Panc1 (cell line): ENCODE measurements around the gene NEGR1. TPM values are rescaled to one million over a fixed set of nuclear protein-coding genes. Genes with fewer than 3 reads are reported as not detected.

Source experiments
- ATAC-seq: fragments of 200-7000 bp; cut with Tn5 transposase; 2 replicates; pipeline ENCODE4 v1.9.1; 2020; ENCODE audit warnings: mild to moderate bottlenecking, moderate library complexity
- BruUV-seq: library from RNA; stranded (reverse); fragments of 400-500 nt; replicated peaks from 2 replicates; lab custom pipeline; 2021; lab: Mats Ljungman, UMichigan
- CTCF ChIA-PET: fragments of 300-600 bp; sonication (Branson Sonifier 250); formaldehyde crosslinking; loops from one replicate; lab custom pipeline; 2022; ENCODE audit warnings: antibody characterized with exemption; lab: Charles Lee
- POLR2A ChIA-PET: fragments of 300-600 bp; sonication (Branson Sonifier 250); formaldehyde crosslinking; loops from one replicate; lab custom pipeline; 2022; ENCODE audit warnings: antibody characterized with exemption; lab: Charles Lee
- DNase-seq: peaks from one replicate; pipeline ENCODE4 v3.0.0-alpha.2; 2010; ENCODE audit warnings: low read depth, low spot score
- H3K27ac ChIP-seq: 2 replicates; pipeline ENCODE4 v1.5.1; 2011; ENCODE audit warnings: mild to moderate bottlenecking, low read length, inconsistent platforms
- H3K27me3 ChIP-seq: fragments of 200-500 bp; sonication (Bioruptor generic); 2 replicates; pipeline ENCODE4 v1.6.0; 2014; ENCODE audit warnings: low read length, inconsistent platforms; ENCODE audit not compliant: control insufficient read depth, insufficient read depth
- H3K36me3 ChIP-seq: fragments of 200-500 bp; sonication (Bioruptor generic); 2 replicates; pipeline ENCODE4 v1.5.1; 2014; ENCODE audit warnings: inconsistent platforms, mild to moderate bottlenecking, low read length, moderate library complexity; ENCODE audit not compliant: control insufficient read depth, insufficient read depth
- H3K4me1 ChIP-seq: 2 replicates; pipeline ENCODE4 v1.5.1; 2011; ENCODE audit warnings: inconsistent platforms, mild to moderate bottlenecking, low read length, moderate library complexity; ENCODE audit not compliant: control insufficient read depth, insufficient read depth
- H3K4me3 ChIP-seq, 2 experiments: 2 replicates each; pipeline ENCODE4 v1.5.1; 2011 to 2012; ENCODE audit warnings: low read depth in 2 of 2, low read length in 2 of 2, mild to moderate bottlenecking in 2 of 2, inconsistent platforms in 1 of 2, moderate library complexity in 1 of 2
- H3K9me3 ChIP-seq: fragments of 200-500 bp; sonication (Bioruptor generic); 2 replicates; pipeline ENCODE4 v1.5.1; 2014; ENCODE audit warnings: low read depth, mild to moderate bottlenecking, inconsistent platforms, low read length, moderate library complexity; ENCODE audit not compliant: control insufficient read depth, insufficient read depth
- CTCF ChIP-seq: fragments of 450-650 bp; IDR thresholded peaks from 2 replicates; pipeline ENCODE4 v1.5.1; 2017; ENCODE audit warnings: mild to moderate bottlenecking
- POLR2AphosphoS5 ChIP-seq: IDR thresholded peaks from 2 replicates; pipeline ENCODE4 v1.6.1; 2012; ENCODE audit warnings: mild to moderate bottlenecking, low read depth, low read length, moderate library complexity
- REST ChIP-seq, 2 experiments: IDR thresholded peaks; 2 replicates each; pipeline ENCODE4 v1.6.1; 2011 to 2012; ENCODE audit warnings: low read depth in 2 of 2, control low read depth in 1 of 2, low read length in 1 of 2, mild to moderate bottlenecking in 1 of 2, moderate library complexity in 1 of 2; ENCODE audit not compliant: insufficient read depth in 1 of 2
- SIN3A ChIP-seq: IDR thresholded peaks from 2 replicates; pipeline ENCODE4 v1.6.1; 2012; ENCODE audit warnings: low read depth, mild to moderate bottlenecking, low read length, moderate library complexity, borderline replicate concordance; ENCODE audit not compliant: insufficient read depth
- TCF7L2 ChIP-seq: IDR thresholded peaks from 2 replicates; pipeline ENCODE4 v1.6.1; 2011; ENCODE audit warnings: mild to moderate bottlenecking, low read depth, low read length, inconsistent platforms
- in situ Hi-C: cut with HindIII; loops from 2 replicates; pipeline ENCODE4 v1.10.0; 2016; ENCODE audit warnings: low sequenced_read_pairs, low pct_unique_long_range_greater_than_20kb
- intact Hi-C: fragments of 100-400 bp; cut with micrococcal nuclease; formaldehyde crosslinking; loops from one replicate; pipeline ENCODE4 v1.10.0; 2022; ENCODE audit not compliant: unreplicated experiment
- total RNA-seq: library from RNA; stranded (reverse); gene quantifications from one replicate; pipeline ENCODE4 v1.2.1, GENCODE V29; 2021; ENCODE audit not compliant: unreplicated experiment

NEGR1 gene
- total RNA-seq, 1 experiment from 2014 or later, result 2.7 TPM

- no TSS peak for BruUV-seq
- no peaks in the 10 kb centered on the region; the same call in 1 of the 2 replicates for H3K9me3 ChIP-seq
- no peak overlapping the region for H3K27ac ChIP-seq
- no peak overlapping the region for H3K4me3 ChIP-seq
- no peaks in the 10 kb centered on the region for H3K36me3 ChIP-seq
- in situ Hi-C loops, result no loop called here
- H3K27me3 ChIP-seq, result no peaks in the 10 kb centered on the region
- DNase-seq (no peak), ATAC-seq (no peak)
- no peak for TF ChIP-seq CTCF
- TF ChIP-seq TCF7L2, result no peak
- TF ChIP-seq POLR2AphosphoS5, result no peak
- TF ChIP-seq REST (IDR thresholded peaks at IDR 0.05; ENCODE audit: insufficient read depth in 1 of 2, low read depth in 2 of 2, low read length in 1 of 2), result no peak
- TF ChIP-seq SIN3A, result no peak
- CTCF ChIA-PET, result no interaction called here
- POLR2A ChIA-PET, result no interaction called here
- intact Hi-C loops, result no loop called here
- H3K4me1 ChIP-seq, result no peaks in the 10 kb centered on the region
Observed at GRCh38 chr1:71350805-71351204, 931.5 kb downstream of the NEGR1 start.

GRCh38 chr1:71350330-71350729 lies 932.0 kb downstream of the NEGR1 start:
- ATAC-seq, result no peak
- H3K27me3 ChIP-seq, result no peaks in the 10 kb centered on the region
- CTCF ChIA-PET, result no interaction called here
- no peaks in the 10 kb centered on the region for H3K36me3 ChIP-seq
- no peaks in the 10 kb centered on the region; the same call in 1 of the 2 replicates for H3K9me3 ChIP-seq
- in situ Hi-C loops, result no loop called here
- POLR2A ChIA-PET, result interaction anchor here (0.6 kb wide), 1 partner anchor 675 kb away, joined by 4 read pairs; no protein-coding TSS in a partner anchor
- intact Hi-C loops, result no loop called here
- TF ChIP-seq SIN3A (no peak), REST (IDR thresholded peaks at IDR 0.05; ENCODE audit: insufficient read depth in 1 of 2, low read depth in 2 of 2, low read length in 1 of 2) (no peak), POLR2AphosphoS5 (no peak), TCF7L2 (no peak), CTCF (no peak)
- H3K4me3 ChIP-seq, result no peak overlapping the region
- H3K27ac ChIP-seq, result no peak overlapping the region
- no TSS peak for BruUV-seq
- DNase-seq, result no peak
- H3K4me1 ChIP-seq, result no peaks in the 10 kb centered on the region
